Glutamatergic neuron (in vitro differentiated cells): Measurements from ENCODE around the gene TCN1. TPM values are rescaled to one million over a fixed set of nuclear protein-coding genes. Genes with fewer than 3 reads are reported as not detected.
A peak's percentile ranks its signal among the peaks of the same experiment; 100 is the strongest.

Experiments used
- DNase-seq: peaks from one replicate; pipeline ENCODE4 v3.0.0; 2022
- H3K27ac Mint-ChIP-seq: one replicate; pipeline ENCODE4 v1.8.0; 2020; ENCODE audit warnings: mild to moderate bottlenecking, mixed read lengths, inconsistent platforms; ENCODE audit not compliant: unreplicated experiment
- H3K27me3 Mint-ChIP-seq: one replicate; pipeline ENCODE4 v1.8.0; 2020; ENCODE audit warnings: mild to moderate bottlenecking, moderate library complexity, mixed read lengths, inconsistent platforms; ENCODE audit not compliant: unreplicated experiment
- H3K36me3 Mint-ChIP-seq: one replicate; pipeline ENCODE4 v1.8.0; 2020; ENCODE audit warnings: mild to moderate bottlenecking, mixed read lengths, inconsistent platforms; ENCODE audit not compliant: unreplicated experiment
- H3K4me1 Mint-ChIP-seq: one replicate; pipeline ENCODE4 v1.8.0; 2020; ENCODE audit warnings: mild to moderate bottlenecking, low read depth, mixed read lengths, inconsistent platforms; ENCODE audit not compliant: unreplicated experiment
- H3K4me3 Mint-ChIP-seq: one replicate; pipeline ENCODE4 v1.8.0; 2020; ENCODE audit warnings: mild to moderate bottlenecking, mixed read lengths, inconsistent platforms; ENCODE audit not compliant: unreplicated experiment
- H3K9me3 Mint-ChIP-seq: one replicate; pipeline ENCODE4 v1.8.0; 2020; ENCODE audit warnings: mild to moderate bottlenecking, moderate library complexity, mixed read lengths, inconsistent platforms; ENCODE audit not compliant: unreplicated experiment
- total RNA-seq: library from RNA; stranded (reverse); fragmentation: NEBNext Ultra II Directional; extraction: Animal tissue kit (Norgen Biotek cat#: 25700); gene quantifications from one replicate; pipeline ENCODE4 v1.2.1, GENCODE V29; 2021; ENCODE audit not compliant: unreplicated experiment
- TF ChIP-seq, protein P1 (sequence below): fragments of 200-600 bp; sonication (generic); IDR thresholded peaks from one replicate; pipeline ENCODE4 v1.5.0; 2021; ENCODE audit not compliant: partially characterized antibody, unreplicated experiment

TCN1 gene
- total RNA-seq, 1 donor from 2014 or later = not detected

DNA sequence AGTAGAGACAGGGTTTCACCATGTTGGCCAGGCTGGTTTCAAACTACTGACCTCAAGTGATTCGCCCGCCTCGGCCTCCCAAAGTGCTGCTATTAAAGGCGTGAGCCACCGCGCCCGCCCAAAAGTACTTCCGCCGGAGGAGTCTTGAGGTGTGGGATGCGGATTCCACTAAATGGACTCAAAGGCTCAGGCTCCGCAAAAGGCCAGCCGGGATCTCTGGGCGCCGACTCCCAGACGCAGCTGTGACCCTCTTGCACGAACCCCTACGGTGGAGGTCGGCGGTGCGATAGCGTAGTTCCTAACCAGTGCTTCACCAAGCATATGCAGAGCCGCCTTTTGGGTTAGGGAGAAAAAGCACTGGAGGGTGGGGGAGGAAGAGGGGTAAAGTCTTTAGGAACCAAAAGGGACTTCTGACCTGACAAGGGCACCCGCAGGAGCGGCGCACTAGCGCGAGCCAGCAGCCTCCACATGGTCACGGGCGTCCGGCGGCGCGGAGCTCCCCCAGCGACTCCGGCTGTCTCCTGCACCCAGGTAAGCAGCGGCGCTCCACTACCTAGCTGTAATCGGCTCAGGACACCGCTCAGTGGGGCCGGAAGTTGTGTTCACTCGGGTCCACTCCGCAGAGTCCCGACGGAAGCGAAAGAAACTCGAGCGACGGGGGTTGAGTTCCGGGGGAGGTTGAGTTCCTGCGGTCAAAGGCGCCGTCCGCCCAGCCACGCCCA, 55.9 kb downstream of the TCN1 start, which contains the start of gene MRPL16:
MRPL16 (minus strand) TSS at position 590 of the 722 bp plus-strand sequence; CDS start at position 470, 120 bp downstream.
- peaks cover 5% of the 10 kb centered on the region for H3K4me1 Mint-ChIP-seq
- H3K36me3 Mint-ChIP-seq = no peaks in the 10 kb centered on the region
- TF ChIP-seq, protein P1, sequence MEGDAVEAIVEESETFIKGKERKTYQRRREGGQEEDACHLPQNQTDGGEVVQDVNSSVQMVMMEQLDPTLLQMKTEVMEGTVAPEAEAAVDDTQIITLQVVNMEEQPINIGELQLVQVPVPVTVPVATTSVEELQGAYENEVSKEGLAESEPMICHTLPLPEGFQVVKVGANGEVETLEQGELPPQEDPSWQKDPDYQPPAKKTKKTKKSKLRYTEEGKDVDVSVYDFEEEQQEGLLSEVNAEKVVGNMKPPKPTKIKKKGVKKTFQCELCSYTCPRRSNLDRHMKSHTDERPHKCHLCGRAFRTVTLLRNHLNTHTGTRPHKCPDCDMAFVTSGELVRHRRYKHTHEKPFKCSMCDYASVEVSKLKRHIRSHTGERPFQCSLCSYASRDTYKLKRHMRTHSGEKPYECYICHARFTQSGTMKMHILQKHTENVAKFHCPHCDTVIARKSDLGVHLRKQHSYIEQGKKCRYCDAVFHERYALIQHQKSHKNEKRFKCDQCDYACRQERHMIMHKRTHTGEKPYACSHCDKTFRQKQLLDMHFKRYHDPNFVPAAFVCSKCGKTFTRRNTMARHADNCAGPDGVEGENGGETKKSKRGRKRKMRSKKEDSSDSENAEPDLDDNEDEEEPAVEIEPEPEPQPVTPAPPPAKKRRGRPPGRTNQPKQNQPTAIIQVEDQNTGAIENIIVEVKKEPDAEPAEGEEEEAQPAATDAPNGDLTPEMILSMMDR = no peak
- no peaks in the 10 kb centered on the region for H3K9me3 Mint-ChIP-seq
- peaks cover 5% of the 10 kb centered on the region for H3K27me3 Mint-ChIP-seq
- peak within 1 kb of the TSS; percentile 95 for H3K4me3 Mint-ChIP-seq
- DNase-seq = peak; percentile 88
- peak within 1 kb of the TSS; percentile 85 for H3K27ac Mint-ChIP-seq

DNA sequence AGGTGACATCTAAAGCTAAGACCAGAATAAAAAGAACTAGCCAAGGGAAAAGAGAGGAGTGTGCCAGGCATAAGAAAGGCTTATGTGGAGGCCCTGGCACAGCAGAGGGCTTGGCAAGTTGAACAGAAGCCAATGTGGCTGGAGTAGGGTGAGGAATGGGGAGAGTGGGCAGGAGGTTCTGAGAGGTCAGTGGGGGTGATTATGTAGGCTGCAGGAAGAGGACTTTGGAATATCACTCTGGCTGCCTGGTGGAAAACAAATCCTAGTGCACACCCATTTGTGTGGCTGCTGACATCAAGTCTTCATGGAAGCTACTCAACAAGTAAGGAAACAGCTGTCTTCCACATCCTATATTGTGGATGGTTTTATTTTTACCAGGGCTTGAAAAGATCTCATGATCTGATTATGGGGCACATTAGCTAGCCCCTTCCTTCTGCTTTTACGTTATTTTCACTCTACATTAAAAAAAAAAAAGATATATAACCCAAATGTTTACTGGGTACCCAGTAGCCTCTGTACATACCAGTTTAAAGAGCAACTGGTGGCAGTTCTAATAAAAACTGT, 59.2 kb downstream of the TCN1 start:
- Mint-ChIP-seq H3K27ac (no peak overlapping the region), H3K4me3 (no peak overlapping the region), H3K9me3 (no peaks in the 10 kb centered on the region), H3K27me3 (peaks cover 5% of the 10 kb centered on the region), H3K4me1 (peaks cover 5% of the 10 kb centered on the region), H3K36me3 (no peaks in the 10 kb centered on the region)
- DNase-seq = no peak
- TF ChIP-seq, protein P1 = no peak

DNA sequence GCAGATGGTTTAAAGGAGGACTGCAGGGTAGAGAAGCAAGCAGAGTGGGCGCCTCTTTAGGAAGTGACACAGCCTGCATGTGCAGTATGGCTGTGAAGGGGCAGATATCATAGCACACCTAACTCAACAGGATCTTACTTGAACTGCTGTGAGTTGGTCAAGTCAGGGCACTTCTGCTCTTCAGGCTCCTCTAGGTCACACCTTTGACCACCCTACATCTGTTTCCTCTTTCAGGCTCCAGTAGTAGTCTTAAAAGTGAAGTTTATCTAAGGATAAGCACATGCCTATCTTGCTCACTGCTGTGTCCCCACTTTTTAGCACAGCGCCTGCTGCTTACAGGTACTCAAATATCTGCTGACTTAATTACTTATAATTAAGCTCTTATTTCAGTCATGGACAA, 62.2 kb downstream of the TCN1 start:
- peaks cover 4% of the 10 kb centered on the region for H3K27me3 Mint-ChIP-seq
- H3K4me1 Mint-ChIP-seq = no peaks in the 10 kb centered on the region
- no peaks in the 10 kb centered on the region for H3K9me3 Mint-ChIP-seq
- TF ChIP-seq, protein P1 = no peak
- H3K4me3 Mint-ChIP-seq = no peak overlapping the region
- DNase-seq = no peak
- no peak overlapping the region for H3K27ac Mint-ChIP-seq
- H3K36me3 Mint-ChIP-seq = no peaks in the 10 kb centered on the region

Other genes with a start within 250 kb of the TCN1 start
- 17.3 TPM for gene PATL1, start 197.4 kb downstream of the TCN1 start, total RNA-seq
- gene OR10V1, start 152.6 kb downstream of the TCN1 start, total RNA-seq = not detected
- 42.1 TPM for gene STX3, start 111.1 kb downstream of the TCN1 start, total RNA-seq
- 36.4 TPM for gene MRPL16, start 55.7 kb downstream of the TCN1 start, total RNA-seq
- not detected for gene CBLIF, start 21.0 kb downstream of the TCN1 start, total RNA-seq
- not detected for gene OOSP3, start 12.3 kb upstream of the TCN1 start, total RNA-seq
- gene OOSP1, start 71.9 kb upstream of the TCN1 start, total RNA-seq = 0.54 TPM
- gene OOSP4A, start 97.5 kb upstream of the TCN1 start, total RNA-seq = not detected
- not detected for gene OOSP4B, start 150.7 kb upstream of the TCN1 start, total RNA-seq
- gene OOSP2, start 173.9 kb upstream of the TCN1 start, total RNA-seq = not detected
- not detected for gene MS4A3, start 190.2 kb upstream of the TCN1 start, total RNA-seq
- gene MS4A2, start 222.2 kb upstream of the TCN1 start, total RNA-seq = not detected